ENCODE data around the gene USH2A.

DNA sequence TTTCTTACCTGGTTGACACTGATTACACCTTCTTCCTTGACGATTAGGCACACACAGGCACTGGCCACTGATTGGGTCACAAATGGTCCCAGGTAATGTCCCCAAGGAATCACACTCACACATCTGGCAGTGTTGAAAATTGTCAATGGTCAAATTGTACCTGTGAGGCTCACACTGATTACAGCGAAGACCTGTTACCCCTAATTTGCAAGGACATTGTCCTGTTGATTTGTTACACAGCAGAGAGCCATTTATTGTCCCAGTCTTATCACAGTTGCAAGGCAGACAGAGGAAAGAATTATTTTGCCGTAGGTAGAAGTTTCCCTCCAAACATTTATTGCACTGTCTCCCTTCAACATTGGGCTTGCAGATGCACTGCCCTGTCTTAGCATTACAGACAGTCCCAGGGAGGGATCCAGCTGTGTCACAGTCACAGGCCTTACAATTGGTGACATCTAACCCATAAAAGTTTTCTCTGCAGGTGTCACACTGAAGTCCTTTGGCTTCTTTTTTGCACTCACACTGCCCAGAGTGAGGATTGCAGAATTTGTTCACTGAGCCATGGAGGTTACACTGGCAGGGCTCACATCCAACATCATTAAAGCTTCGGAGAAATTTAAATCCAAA, 176.6 kb downstream of the USH2A start:
- TF ChIP-seq, protein P1, sequence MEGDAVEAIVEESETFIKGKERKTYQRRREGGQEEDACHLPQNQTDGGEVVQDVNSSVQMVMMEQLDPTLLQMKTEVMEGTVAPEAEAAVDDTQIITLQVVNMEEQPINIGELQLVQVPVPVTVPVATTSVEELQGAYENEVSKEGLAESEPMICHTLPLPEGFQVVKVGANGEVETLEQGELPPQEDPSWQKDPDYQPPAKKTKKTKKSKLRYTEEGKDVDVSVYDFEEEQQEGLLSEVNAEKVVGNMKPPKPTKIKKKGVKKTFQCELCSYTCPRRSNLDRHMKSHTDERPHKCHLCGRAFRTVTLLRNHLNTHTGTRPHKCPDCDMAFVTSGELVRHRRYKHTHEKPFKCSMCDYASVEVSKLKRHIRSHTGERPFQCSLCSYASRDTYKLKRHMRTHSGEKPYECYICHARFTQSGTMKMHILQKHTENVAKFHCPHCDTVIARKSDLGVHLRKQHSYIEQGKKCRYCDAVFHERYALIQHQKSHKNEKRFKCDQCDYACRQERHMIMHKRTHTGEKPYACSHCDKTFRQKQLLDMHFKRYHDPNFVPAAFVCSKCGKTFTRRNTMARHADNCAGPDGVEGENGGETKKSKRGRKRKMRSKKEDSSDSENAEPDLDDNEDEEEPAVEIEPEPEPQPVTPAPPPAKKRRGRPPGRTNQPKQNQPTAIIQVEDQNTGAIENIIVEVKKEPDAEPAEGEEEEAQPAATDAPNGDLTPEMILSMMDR (IDR thresholded peaks at IDR 0.05) = no peak
- TF ChIP-seq POLR2A (IDR thresholded peaks at IDR 0.05) = no peak
